Esophagus squamous epithelium (tissue), 4 donors: ENCODE data around the gene EPB41L1.

ENCODE experiments used
- POLR2A ChIP-seq, 4 donors: fragments of 450-650 bp; IDR thresholded peaks; one replicate each; pipeline ENCODE4 v1.6.1; 2017; ENCODE audit warnings: antibody characterized with exemption in 4 of 4, mild to moderate bottlenecking in 4 of 4, moderate library complexity in 3 of 4
- TF ChIP-seq, protein P1 (sequence below), 6 experiments: fragments of 450-650 bp in 4 of 6; fragments of 200-600 bp in 2 of 6; sonication (generic) in 2 of 6; IDR thresholded peaks; one replicate each; pipeline ENCODE4 v1.5.1; 2016 to 2019; ENCODE audit warnings: antibody characterized with exemption in 6 of 6, mild to moderate bottlenecking in 4 of 6, moderate library complexity in 4 of 6

DNA sequence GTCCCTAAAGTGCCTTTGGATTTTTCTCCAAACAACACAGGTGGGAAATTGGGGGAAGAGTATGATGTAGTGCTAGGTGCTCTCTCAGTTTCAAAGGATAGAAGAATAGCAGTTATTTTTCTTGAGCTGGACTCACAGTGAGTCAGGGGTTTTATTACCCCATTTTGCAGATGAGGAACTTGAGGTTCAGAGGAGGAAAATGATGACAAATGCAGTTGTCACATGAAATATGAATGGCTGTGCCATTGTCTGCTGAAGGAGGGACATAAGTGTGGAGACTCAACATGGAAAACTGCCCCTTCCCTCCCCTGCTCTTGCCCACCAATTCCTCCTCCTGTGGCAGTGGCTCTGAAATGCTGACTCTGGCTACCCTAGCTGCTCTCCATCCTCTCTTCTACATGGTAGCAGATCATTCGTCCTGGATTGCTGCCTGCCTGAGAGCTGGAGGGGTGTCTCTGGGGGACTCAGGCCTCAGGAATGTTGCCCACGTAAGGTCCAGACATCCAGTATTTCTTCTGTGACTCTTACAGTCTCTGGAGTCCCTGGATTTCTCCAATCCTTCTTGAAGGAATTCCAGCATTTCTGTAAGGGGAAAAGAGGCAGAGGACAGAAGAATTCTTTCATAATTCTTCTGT is 37.6 kb upstream of the EPB41L1 start:
- TF ChIP-seq, protein P1, sequence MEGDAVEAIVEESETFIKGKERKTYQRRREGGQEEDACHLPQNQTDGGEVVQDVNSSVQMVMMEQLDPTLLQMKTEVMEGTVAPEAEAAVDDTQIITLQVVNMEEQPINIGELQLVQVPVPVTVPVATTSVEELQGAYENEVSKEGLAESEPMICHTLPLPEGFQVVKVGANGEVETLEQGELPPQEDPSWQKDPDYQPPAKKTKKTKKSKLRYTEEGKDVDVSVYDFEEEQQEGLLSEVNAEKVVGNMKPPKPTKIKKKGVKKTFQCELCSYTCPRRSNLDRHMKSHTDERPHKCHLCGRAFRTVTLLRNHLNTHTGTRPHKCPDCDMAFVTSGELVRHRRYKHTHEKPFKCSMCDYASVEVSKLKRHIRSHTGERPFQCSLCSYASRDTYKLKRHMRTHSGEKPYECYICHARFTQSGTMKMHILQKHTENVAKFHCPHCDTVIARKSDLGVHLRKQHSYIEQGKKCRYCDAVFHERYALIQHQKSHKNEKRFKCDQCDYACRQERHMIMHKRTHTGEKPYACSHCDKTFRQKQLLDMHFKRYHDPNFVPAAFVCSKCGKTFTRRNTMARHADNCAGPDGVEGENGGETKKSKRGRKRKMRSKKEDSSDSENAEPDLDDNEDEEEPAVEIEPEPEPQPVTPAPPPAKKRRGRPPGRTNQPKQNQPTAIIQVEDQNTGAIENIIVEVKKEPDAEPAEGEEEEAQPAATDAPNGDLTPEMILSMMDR (IDR thresholded peaks at IDR 0.05): no peak
- TF ChIP-seq POLR2A (IDR thresholded peaks at IDR 0.05): no peak
